ENCODE data around the gene IQCM. TPM values are rescaled to one million over a fixed set of nuclear protein-coding genes. Genes with fewer than 3 reads are reported as not detected.

Gene IQCM
- polyA plus RNA-seq, 1 experiment = 0.05 TPM

GRCh38 chr4:149766135-149766534 lies 49.5 kb downstream of the IQCM start:
- H3K9me3 ChIP-seq (ENCODE audit: control insufficient read depth, insufficient read depth, low read length) = no peaks in the 10 kb centered on the region
- H3K4me3 ChIP-seq (ENCODE audit: low read depth, low read length) = no peak overlapping the region
- DNase-seq (ENCODE audit: low read depth, low spot score) = no peak
- POLR2A ChIA-PET = no interaction called here
- H3K27ac ChIP-seq (ENCODE audit: low read depth, low read length) = no peak overlapping the region
- CTCF ChIA-PET = no interaction called here
- H3K27me3 ChIP-seq (ENCODE audit: control insufficient read depth, insufficient read depth, low read length) = no peaks in the 10 kb centered on the region
- TF ChIP-seq CTCF (IDR thresholded peaks at IDR 0.05; ENCODE audit: low read depth, low read length) = no peak

GRCh38 chr4:149765630-149766029 lies 50.0 kb downstream of the IQCM start:
- ChIA-PET POLR2A (no interaction called here), CTCF (no interaction called here)
- DNase-seq (ENCODE audit: low read depth, low spot score) = no peak
- H3K9me3 ChIP-seq (ENCODE audit: control insufficient read depth, insufficient read depth, low read length) = no peaks in the 10 kb centered on the region
- no peak overlapping the region for H3K4me3 ChIP-seq (ENCODE audit: low read depth, low read length)
- H3K27ac ChIP-seq (ENCODE audit: low read depth, low read length) = no peak overlapping the region
- H3K27me3 ChIP-seq (ENCODE audit: control insufficient read depth, insufficient read depth, low read length) = no peaks in the 10 kb centered on the region
- no peak for TF ChIP-seq CTCF (IDR thresholded peaks at IDR 0.05; ENCODE audit: low read depth, low read length)

DNA sequence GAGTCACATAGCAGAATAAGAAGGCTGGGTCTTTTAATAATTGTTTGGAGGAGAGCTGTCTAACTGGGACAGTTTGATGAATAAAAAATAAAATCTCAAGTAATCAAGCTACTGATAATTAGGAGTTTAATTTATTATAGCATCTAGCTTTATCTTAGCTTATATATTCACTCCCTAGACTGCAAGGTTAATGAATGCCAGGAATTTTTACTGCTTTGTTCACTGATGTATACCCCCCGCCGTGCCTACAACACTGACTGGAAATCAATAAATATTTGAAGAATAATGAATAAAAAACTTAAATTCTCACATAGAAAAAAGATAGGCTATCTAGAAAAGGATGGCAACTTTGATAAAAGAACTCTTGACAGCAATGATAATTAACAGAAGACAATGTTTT lies 59.7 kb downstream of the IQCM start:
- POLR2A ChIA-PET = no interaction called here
- Histone ChIP-seq H3K4me3 (ENCODE audit: low read depth, low read length) (no peak overlapping the region), H3K27ac (ENCODE audit: low read depth, low read length) (no peak overlapping the region), H3K27me3 (ENCODE audit: control insufficient read depth, insufficient read depth, low read length) (no peaks in the 10 kb centered on the region), H3K9me3 (ENCODE audit: control insufficient read depth, insufficient read depth, low read length) (no peaks in the 10 kb centered on the region)
- CTCF ChIA-PET = no interaction called here
- TF ChIP-seq CTCF (IDR thresholded peaks at IDR 0.05; ENCODE audit: low read depth, low read length) = no peak
- no peak for DNase-seq (ENCODE audit: low read depth, low spot score)

- ChIA-PET CTCF (no interaction called here), POLR2A (no interaction called here)
- no peaks in the 10 kb centered on the region for H3K9me3 ChIP-seq (ENCODE audit: control insufficient read depth, insufficient read depth, low read length)
- TF ChIP-seq CTCF (IDR thresholded peaks at IDR 0.05; ENCODE audit: low read depth, low read length) = no peak
- H3K27ac ChIP-seq (ENCODE audit: low read depth, low read length) = no peak overlapping the region
- peak; percentile 8 for DNase-seq (ENCODE audit: low read depth, low spot score)
- no peak overlapping the region for H3K4me3 ChIP-seq (ENCODE audit: low read depth, low read length)
- H3K27me3 ChIP-seq (ENCODE audit: control insufficient read depth, insufficient read depth, low read length) = no peaks in the 10 kb centered on the region
These were observed 61.1 kb downstream of the IQCM start for GRCh38 chr4:149754526-149754925.

GRCh38 chr4:149752729-149753128 lies 62.9 kb downstream of the IQCM start:
- TF ChIP-seq CTCF (IDR thresholded peaks at IDR 0.05; ENCODE audit: low read depth, low read length) = no peak
- no peaks in the 10 kb centered on the region for H3K27me3 ChIP-seq (ENCODE audit: control insufficient read depth, insufficient read depth, low read length)
- CTCF ChIA-PET = interaction anchor here (0.7 kb wide), 1 partner anchor 1886 kb away, joined by 3 read pairs; no protein-coding TSS in a partner anchor
- DNase-seq (ENCODE audit: low read depth, low spot score) = no peak
- H3K9me3 ChIP-seq (ENCODE audit: control insufficient read depth, insufficient read depth, low read length) = no peaks in the 10 kb centered on the region
- POLR2A ChIA-PET = no interaction called here
- H3K4me3 ChIP-seq (ENCODE audit: low read depth, low read length) = no peak overlapping the region
- no peak overlapping the region for H3K27ac ChIP-seq (ENCODE audit: low read depth, low read length)

Data from AG04450 (cell line).